COR-L47 (cell line): ENCODE results near the gene VRK1.
"Not testable (repeated sequence)": the region's sequence is repeated elsewhere in the genome, so short reads cannot be mapped to it uniquely, and the experiment has no call there.

Source experiments
- DNase-seq: peaks from one replicate; lab custom pipeline; 2025; lab: John Stamatoyannopoulos, UW

Gene VRK1, protein sequence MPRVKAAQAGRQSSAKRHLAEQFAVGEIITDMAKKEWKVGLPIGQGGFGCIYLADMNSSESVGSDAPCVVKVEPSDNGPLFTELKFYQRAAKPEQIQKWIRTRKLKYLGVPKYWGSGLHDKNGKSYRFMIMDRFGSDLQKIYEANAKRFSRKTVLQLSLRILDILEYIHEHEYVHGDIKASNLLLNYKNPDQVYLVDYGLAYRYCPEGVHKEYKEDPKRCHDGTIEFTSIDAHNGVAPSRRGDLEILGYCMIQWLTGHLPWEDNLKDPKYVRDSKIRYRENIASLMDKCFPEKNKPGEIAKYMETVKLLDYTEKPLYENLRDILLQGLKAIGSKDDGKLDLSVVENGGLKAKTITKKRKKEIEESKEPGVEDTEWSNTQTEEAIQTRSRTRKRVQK

DNA sequence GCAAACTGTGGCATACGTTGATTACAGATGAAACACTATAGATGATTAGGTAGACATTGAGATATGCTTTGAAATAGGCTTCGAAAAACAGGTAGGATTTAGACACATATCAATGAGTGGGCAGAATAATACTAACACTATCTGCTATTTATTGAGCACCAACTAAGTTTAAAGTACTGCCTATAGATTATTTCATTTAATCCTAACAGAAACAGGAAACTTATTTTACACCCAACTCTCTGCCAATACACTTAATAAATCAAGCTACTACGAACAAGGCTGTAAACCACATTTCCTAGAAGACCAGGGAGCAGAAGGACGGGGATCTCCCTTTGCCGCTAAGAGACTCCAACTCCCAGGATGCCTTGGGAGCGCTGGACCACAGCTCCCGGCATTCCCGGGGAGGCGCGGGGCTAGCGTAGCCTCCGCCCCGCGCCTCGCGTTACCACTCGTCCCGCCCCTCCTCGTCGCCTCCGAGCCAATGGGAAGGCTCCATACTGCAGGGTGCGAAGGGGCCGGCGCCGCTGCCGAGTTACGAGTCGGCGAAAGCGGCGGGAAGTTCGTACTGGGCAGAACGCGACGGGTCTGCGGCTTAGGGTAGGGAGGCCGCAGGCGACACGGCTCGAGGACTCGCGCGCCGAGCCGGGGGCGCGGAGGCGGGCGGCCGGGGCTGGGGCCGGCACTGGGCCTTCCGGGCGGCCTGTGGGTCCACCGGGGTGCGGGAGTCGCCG, at the start of gene VRK1:
VRK1 (plus strand) TSS at position 532 of the 731 bp plus-strand sequence. CDS start 36,090 bp downstream, outside the sequence.
- peak; percentile 99 for DNase-seq

DNA sequence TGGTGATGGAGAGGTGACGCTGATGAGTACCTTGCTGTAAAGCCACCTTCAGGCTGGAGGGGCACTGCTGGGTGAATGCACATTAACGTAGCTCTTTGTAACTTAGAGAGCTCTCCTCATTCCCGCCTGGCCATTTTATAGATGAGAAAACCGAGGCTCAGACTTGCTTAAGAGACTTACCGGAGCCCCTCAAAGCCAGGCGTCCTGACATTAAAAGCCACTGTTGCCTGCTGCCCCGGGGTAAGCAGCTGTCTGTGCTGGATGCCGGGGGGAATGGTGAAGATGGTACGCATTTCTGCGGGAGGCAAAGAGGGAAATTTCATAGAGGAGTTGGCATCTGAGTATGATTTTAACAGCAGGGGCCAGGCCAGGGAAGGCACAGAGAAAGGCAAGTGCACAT, 49.6 kb upstream of the VRK1 start:
- no peak for DNase-seq

DNA sequence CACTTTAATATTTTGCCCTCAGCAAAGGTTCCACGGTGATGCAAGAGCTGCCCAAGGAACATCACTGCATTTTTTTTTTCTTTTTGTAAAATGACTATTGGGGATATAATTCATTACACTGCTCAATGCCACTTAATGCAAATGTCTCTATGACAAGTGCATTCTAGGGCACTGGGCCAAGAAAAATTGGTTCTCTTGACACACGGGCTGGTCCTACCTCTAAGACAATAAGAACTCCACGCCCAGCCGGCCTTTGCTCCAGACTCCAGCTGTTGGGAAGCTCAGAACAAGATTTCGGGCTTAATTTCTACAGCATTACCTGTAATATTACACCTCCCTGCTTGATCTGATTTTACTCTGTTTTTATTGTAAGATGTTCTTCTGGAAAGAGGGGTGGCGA, 48.8 kb upstream of the VRK1 start:
- DNase-seq: peak; percentile 91

DNA sequence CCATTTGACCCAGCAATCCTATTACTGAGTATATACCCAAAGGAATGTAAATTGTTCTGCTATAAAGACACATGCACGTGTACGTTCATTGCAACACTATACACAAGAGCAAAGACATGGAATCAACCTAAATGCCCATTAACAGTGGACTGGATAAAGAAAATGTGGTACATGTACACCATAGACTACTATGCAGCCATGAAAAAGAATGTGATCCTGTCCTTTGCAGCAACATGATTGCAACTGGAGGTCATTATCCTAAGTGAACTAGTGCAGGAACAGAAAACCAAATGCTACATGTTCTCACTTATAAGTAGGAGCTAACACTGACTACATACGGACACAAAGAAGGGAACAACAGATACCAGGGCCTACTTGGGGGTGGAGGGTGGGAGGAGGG, 45.7 kb upstream of the VRK1 start:
- DNase-seq: no peak

DNA sequence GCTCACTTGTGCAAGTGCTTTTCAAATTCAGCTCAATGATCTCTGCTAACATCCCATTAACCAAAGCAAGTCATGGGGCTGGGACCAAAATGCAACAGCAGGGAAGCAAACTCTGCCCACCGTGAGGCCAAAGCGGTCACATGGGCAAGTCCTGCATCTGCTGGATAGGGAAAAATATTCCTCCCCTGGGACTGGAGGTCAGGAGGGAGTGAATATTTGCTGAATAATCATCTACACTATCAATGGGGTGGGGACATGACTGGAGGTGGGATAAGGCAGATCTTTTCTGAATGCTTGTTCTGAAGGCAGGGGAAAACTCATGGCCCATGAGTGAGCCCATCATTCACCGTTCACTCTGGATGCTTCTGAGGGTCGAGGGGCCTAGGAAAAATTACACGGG, 45.1 kb upstream of the VRK1 start:
- no peak for DNase-seq

DNA sequence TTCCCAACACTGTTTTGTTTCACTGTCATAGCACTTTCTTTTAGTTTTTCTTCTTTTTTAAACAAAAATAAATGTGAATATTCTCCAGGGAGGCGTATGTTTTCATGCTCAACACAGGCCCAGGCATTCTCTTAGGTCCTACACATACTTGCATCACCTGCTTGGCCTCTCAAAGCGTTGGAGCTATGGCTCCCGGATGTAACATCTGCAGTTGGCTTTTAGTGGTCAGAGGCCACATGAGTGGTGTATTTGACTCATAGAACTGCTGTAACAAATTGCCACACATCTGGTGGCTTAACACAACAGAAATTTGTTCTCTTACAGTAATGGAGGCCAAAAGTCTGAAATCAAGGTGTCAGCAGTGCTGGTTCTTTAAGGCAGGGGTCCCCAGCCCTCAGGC, 44.6 kb upstream of the VRK1 start:
- DNase-seq: no peak

DNA sequence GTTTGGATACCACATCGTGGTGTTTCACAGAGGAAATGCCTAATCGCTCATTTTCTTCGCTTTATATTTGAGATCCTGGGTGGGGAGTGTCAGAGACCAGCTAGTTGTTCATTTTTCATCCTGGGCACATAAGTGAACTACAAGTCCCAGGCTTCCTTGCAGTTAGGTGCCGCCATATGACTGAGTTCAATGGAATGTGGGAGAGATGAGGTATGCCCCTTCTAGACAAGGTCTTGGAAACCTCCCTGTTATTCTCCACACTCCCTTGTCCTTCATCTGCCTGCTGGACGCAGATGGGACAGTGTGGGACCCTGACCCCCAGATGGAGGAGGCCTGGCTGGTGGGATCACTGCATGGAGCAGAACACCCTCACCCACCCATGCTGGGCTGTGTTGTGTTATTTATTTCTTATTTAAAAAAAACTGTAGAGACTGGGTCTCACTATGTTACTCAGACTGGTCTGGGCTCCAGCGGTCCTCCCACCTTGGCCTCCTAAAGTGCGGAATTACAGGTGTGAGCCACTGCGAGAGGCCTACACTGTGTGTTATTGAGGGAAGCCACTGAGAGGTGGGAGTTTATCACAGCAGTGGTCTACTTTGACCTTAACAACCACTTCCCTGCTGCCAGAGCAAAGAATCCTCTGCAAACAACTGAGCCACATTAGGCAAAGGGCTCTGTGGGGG, 42.9 kb upstream of the VRK1 start:
- DNase-seq: no peak

DNA sequence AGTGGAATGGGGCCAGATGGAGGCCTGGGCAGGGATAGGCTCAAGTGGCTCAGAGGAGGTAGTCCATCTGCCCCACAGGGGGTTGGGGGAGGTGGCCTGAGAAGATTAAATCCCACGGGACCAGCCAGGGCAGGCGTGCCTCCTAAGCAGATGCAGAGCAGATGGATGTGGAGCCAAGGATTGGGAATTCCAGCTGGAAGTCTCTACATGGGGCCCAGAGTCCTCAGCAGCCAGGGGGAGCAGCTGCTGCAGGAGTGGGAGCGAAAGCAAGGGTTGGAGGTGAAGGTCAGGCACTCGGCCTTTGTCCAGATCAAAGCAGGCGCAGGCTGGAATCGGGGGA, 42.4 kb upstream of the VRK1 start:
- DNase-seq: peak; percentile 55

DNA sequence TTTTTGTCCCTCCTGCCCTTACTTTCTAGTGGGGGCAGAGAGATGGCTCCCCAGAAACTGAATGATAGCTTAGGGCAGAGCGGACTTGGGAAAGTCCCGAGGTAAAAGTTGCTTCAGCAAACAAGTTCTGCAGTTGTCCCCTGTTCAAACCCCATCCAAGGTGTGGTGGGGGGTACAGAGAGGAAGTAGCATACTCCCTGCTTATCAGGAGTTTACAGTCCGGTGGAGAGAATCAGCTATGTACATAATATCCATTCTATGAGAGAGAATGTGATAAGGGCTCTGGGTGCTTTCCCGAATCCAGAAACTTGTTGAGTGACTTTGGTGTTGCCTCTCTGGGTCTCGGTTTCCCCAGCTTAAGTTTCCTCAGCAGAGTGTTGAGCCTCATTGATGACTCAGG, 40.4 kb upstream of the VRK1 start:
- no peak for DNase-seq

DNA sequence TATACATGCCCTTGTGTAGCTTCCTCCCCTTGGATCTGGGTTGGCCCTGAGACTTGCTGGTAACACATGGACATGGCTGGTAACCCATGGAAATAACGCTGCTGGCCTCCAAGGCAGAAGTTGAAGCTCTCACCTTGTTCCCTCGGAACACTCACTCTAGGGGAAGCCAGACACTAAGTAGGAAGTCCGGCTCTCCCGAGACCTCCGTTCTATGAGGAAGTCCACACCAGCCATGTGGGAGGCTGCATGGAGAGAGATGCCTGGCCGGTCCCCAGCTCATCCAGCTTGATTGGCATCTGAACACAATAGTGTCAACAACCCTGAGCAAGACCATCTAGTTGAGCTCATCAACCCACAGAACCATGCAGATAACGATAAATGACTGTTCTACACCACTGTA, 39.7 kb upstream of the VRK1 start:
- no peak for DNase-seq

DNA sequence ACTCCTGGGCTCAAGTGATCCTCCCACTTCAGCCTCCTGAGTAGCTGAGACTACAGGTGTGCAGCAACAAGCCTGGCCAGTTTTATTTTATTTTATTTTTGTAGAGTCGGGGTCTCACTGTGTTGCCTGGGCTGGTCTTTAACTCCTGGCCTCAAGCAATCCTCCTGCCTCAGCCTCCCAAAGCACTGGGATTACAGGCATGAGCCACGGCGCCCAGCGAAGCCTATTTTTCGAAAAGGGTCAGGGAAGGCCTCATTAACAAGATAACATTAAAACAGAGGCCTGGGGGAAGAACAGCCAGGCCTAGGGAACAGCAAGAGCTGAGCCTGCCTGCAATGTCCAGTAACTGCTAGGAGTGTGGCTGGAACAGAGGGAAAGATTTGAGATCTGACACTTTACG, 36.1 kb upstream of the VRK1 start:
- no peak for DNase-seq

DNA sequence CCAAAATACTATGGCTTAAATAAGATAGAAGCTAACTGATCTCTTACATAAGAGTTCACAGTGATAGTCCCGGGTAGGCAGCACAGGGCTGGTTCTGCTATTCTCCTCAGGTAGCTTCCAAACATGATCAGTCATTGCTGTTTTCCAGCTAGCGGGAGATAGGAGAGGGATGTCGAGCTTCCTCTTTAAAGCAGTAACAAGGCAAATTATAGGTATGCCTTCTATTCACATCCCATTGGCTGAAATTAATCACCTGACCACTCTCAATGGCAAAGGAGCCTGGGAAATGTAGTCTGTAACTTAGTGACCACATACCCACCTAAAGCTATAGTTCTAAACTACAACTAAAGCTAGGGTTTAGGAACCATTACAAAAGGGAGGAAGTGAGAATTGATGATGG, 34.5 kb upstream of the VRK1 start:
- peak; percentile 75 for DNase-seq

DNA sequence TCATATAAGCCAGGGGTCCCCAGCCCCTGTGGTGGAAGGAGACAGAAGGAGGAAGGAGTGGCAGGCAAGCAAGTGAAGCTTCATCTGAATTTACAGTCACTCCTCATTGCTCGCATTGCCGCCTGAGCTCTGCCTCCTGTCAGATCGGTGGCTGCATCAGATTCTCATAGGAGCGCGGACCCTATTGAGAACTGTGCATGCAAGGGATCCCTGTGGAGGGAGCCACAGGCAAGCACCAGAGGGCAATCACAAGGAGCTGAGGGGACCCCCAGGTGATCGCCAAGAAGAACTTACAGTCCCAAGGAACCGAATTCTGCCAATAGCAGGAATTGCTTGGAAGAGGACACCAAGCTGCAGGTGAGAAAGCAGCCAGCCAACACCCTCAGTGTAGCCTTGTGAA, 33.2 kb upstream of the VRK1 start:
- no peak for DNase-seq

DNA sequence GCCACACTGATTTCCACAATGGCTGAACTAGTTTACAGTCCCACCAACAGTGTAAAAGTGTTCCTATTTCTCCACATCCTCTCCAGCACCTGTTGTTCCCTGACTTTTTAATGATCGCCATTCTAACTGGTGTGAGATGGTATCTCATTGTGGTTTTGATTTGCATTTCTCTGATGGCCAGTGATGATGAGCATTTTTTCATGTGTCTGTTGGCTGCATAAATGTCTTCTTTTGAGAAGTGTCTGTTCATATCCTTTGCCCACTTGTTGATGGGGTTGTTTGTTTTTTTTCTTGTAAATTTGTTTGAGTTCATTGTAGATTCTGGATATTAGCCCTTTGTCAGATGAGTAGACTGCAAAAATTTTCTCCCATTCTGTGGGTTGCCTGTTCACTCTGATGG, 32.0 kb upstream of the VRK1 start:
- DNase-seq: not testable (repeated sequence)

DNA sequence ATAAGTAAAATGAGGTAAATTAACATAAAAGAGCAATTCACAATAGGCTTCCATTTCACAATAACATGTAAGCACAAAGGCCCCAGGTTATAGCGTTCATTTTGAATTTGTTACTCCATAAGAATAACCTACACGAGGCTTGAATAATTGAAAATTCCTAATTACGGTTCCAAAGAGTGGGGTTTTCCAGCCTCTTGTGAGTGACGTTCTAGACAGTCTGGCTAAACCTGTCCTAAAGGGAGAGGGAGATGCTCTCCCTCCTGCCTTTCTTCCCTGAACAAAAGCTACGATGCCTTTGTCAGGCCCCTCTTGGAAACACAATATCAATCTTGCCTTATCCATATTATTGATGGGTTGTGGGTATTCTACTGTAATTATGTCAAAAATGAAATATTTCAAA, 24.3 kb upstream of the VRK1 start:
- DNase-seq: no peak

DNA sequence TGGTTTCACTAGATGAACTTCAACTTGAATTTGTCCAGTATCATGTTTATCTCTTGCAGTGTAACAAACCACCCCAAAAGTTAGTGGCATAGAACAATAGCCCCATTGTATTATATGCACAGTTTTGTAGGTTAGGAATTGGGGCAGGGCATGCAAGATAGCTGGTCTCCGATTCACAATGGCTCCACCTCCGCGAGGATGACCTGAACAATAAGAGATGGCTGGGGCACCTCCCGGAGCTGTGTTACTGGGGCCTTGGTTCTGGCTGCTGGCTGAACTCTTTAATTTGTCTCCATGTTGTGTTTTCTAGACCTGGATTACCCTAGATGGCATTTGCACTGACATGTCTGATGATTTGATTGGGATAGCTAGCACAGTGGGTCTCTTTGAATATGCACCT, 20.4 kb upstream of the VRK1 start:
- DNase-seq: no peak

DNA sequence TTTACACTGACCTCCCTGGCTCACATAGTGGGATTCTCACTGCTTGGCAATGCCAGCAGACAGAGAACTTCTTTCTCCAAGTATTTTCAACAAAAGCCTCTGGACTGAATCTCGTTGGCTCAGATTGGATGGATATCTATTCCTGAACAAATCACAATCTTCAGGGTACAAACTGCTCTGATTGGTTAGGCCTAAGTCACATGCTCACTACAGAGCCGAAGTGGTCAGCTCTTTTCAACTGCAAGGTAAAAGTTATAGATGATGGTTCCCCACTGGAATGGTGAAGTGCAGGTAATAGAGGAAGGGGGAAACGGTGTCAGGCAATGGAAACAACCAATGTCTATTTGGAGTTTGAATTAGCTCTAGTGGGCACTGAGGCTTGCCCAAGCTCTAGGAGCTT, 16.7 kb upstream of the VRK1 start:
- DNase-seq: no peak

DNA sequence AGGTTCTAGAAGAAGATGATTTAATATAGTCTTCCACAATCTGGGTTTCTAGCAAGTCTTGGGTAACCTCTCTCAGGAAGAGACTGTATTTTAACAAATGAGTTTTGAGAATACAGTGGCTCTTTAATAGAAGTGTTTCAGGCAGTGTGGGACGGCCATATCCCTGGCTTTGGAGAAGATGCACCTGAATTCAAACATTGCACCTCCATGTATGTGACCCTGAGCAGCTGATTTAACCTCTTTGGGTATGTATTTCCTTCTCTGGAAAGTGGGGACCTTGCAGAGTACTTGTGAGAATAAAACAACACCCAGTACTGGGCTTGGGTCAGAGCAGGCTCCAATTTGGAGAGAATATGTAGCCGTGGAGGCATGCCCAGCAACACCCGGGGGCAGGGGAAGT, 15.8 kb upstream of the VRK1 start:
- no peak for DNase-seq

DNA sequence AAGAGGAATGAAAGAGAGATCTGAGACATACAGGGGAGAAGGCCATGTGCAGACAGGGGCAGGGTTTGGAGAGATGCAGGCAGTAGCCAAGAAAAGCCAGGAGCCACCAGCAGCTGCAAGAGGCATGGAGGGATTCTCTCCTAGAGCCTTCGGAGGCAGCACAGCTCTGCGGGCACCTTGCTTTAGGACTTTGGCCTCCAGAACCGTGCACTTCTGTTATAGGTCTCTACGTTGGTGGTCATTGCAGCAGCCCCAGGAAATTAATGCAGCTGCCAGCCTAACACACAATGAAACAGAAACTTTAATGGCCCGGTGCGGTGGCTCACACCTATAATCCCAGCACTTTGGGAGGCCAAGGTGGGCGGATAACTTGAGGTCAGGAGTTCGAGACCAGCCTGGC, 14.7 kb upstream of the VRK1 start:
- DNase-seq: no peak

DNA sequence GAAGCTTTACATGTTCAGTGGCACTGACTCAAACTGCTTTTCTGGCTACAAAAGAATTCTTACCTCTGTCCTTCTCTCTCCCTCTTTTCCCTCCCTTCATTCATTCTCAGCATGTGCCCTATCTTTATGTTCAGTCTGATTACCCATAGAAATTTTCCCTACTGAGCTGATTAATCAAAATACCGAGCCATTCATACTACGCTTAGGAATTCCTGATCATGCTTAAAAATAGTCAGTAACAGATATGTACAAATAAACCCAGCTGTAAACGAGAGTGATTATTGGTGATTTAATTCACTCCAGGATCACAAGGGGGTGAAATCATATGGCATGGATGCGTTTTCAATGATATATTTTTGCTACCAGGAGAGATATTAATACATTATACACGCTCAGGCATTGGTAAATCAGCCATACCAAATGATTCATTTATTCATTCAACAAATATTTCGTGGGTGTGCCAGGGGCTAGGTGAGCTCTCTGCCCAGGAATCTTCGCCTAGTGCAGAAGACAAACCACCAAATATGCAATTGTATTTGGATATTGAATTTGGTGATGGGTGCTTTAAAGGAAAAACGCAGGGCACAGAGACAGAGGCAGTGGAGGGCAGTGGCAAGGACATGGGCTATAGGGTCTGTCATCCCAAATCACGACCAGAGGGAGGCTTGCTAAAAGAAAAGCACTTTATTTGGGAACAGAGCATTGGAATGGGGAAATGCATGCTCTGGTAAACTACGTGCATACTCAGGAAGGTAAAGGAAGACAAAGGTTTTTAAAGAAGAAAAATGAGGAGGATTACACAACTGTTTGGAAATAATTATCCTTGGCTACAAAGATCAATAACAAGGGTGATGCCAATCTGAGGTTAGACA, 13.9 kb upstream of the VRK1 start:
- no peak for DNase-seq

DNA sequence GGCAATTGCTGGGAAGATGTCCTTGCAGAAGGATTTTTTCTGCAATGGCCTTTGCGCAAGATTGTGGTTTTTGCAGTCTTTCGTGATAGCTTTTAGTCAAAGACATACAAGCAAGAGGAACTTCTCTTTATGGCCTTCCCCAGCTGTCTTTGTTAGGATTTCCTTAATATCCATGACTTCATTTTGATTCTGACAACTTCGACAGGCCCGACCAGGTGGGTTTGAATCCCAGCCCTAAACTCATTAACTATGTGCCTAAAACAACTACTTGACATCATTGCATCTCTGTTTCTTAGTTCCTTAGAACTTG, 13.3 kb upstream of the VRK1 start:
- DNase-seq: no peak

DNA sequence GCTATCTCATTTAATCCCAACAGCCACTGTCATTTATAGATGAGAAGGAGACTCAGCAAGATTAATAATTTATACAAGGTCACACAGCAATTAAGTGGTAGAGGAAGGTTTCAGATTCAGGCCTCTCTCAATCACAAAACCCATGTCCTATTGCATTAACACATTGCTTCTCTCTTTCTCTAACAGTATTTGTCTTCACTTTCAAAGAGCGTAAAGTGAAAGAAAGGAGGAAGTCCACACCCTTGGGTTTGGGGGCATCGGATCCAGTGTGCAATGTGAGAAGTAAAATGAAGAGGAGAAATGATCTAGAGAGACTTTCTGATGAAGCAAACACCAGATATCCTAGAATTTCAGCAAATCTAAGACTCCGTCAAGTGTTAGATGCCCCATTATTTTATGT, 7.0 kb upstream of the VRK1 start:
- DNase-seq: no peak
